ENCODE data around the gene PPP1R12A. TPM values are rescaled to one million over a fixed set of nuclear protein-coding genes. Genes with fewer than 3 reads are reported as not detected.

Gene PPP1R12A
- total and polyA plus RNA-seq, 5 donors from 2014 or later = 91.8 to 153 (median 106) TPM

DNA sequence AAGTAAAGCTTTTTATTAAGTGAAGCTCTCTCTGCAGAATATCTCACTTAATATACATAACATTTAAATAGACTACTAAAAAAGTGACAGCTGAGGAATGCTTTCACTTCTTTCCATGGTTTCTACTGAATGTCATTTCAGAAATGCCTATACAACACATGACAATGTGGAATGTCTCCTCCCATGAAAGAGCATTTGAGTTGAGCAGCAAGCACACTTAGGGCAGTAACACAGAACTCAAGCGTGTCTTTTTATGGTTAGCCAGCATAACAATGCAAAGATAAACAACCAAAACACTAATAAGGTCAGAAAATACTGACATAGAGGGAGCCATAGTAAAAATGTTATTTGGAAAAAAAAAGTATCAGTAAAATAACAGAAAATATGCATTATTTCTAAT is 9.4 kb downstream of the PPP1R12A start:
- Mint-ChIP-seq H3K27ac (no peak overlapping the region), H3K4me3 (peak overlapping the region in 1 of 4 donors; percentile 50), H3K4me1 (peaks cover 46 to 78% (median 60%) of the 10 kb centered on the region in 4 donors), H3K36me3 (peaks cover 5% of the 10 kb centered on the region), H3K9me3 (no peaks in the 10 kb centered on the region), H3K27me3 (no peaks in the 10 kb centered on the region)
- H3K36me3 ChIP-seq (ENCODE audit: control insufficient read depth, insufficient read depth, low read length) = no peaks in the 10 kb centered on the region
- H3K27ac ChIP-seq (ENCODE audit: insufficient read depth, low read length, poor library complexity, severe bottlenecking) = no peak overlapping the region
- ATAC-seq (ENCODE audit: low read depth in 2 of 2) (no peak), DNase-seq (no peak)
- no peaks in the 10 kb centered on the region for H3K27me3 ChIP-seq (ENCODE audit: control insufficient read depth, insufficient read depth, low read length)
- no peaks in the 10 kb centered on the region for H3K9me3 ChIP-seq (ENCODE audit: control insufficient read depth in 2 of 2, low read length in 2 of 2)
- H3K4me3 ChIP-seq (ENCODE audit: low read depth, low read length) = peak overlapping the region; percentile 10
- H3K4me1 ChIP-seq (ENCODE audit: control insufficient read depth, insufficient read depth, low read length, poor library complexity, severe bottlenecking) = peaks cover 55% of the 10 kb centered on the region

DNA sequence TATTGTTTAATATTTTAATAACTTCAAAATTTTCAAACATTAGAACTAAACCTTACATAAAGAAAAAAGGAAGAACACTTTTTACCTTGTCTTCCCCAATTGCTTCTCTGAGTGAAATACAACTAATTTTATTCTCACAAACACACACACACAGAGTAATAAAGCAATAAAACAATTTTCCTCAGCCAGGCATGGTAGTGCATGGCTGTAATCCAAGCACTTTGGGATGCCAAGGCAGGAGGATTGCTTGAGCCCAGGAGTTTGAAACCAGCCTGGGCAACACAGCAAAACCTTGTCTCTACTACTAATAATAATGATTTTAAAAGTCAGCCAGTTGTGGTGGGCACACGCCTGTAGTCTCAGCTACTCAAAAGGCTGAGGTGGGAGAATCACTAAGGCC is 13.1 kb downstream of the PPP1R12A start:
- peak overlapping the region; percentile 8 for H3K4me3 ChIP-seq (ENCODE audit: low read depth, low read length)
- H3K27ac Mint-ChIP-seq = no peak overlapping the region
- ATAC-seq (ENCODE audit: low read depth in 2 of 2) (no peak), DNase-seq (no peak)
- no peaks in the 10 kb centered on the region for H3K9me3 Mint-ChIP-seq
- H3K27me3 ChIP-seq (ENCODE audit: control insufficient read depth, insufficient read depth, low read length) = no peaks in the 10 kb centered on the region
- H3K27me3 Mint-ChIP-seq = no peaks in the 10 kb centered on the region
- no peaks in the 10 kb centered on the region for H3K9me3 ChIP-seq (ENCODE audit: control insufficient read depth in 2 of 2, low read length in 2 of 2)
- no peak overlapping the region for H3K4me3 Mint-ChIP-seq
- H3K36me3 ChIP-seq (ENCODE audit: control insufficient read depth, insufficient read depth, low read length) = no peaks in the 10 kb centered on the region
- peaks cover 39% of the 10 kb centered on the region for H3K4me1 ChIP-seq (ENCODE audit: control insufficient read depth, insufficient read depth, low read length, poor library complexity, severe bottlenecking)
- no peak overlapping the region for H3K27ac ChIP-seq (ENCODE audit: insufficient read depth, low read length, poor library complexity, severe bottlenecking)
- H3K4me1 Mint-ChIP-seq = peaks cover 43 to 81% (median 56%) of the 10 kb centered on the region in 4 donors
- H3K36me3 Mint-ChIP-seq = peaks cover 11% of the 10 kb centered on the region

DNA sequence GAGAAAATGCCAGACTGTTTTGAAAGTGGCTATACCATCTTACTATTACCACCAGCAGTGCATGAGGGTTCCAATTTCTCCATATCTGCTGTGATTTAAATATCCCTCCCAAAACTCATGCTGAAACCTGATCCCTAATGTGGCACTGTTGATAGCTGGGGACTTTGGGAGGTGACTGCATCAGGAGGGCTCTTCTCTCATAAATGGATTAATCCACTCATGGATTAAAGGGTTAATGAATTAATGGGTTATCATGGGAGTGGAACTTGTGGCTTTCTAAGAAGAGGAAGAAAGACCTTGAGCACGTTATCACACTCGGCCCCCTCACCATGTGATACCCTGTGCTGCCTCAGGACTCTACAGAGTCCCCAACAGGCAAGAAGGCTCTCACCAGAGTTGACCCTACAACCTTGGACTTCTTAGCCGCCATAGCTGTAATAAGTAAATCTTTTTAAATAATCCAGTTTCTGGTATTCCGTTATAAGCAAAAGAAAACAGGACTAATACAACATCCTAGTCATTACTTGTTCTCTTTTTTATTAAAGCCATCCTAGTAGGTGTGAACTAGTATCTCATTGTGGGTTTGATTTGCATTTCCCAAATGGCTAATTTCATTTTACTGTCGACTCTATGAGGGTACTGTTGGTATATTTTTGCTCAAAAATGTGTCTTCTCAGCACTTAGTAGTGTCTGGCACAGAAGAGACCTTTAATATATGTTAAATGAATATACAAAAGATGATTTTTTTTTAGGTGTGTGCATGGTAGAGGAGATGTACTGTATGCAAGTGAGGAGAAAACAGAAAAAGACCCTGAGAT is 14.3 kb downstream of the PPP1R12A start:
- H3K27ac ChIP-seq (ENCODE audit: insufficient read depth, low read length, poor library complexity, severe bottlenecking) = no peak overlapping the region
- no peaks in the 10 kb centered on the region for H3K27me3 Mint-ChIP-seq
- H3K4me3 ChIP-seq (ENCODE audit: low read depth, low read length) = no peak overlapping the region
- peak overlapping the region in 2 of 4 donors; percentile 49 to 50 for H3K4me3 Mint-ChIP-seq
- peaks cover 51 to 84% (median 61%) of the 10 kb centered on the region in 4 donors for H3K4me1 Mint-ChIP-seq
- no peaks in the 10 kb centered on the region for H3K9me3 Mint-ChIP-seq
- H3K36me3 ChIP-seq (ENCODE audit: control insufficient read depth, insufficient read depth, low read length) = no peaks in the 10 kb centered on the region
- H3K9me3 ChIP-seq (ENCODE audit: control insufficient read depth in 2 of 2, low read length in 2 of 2) = no peaks in the 10 kb centered on the region
- ATAC-seq (ENCODE audit: low read depth in 2 of 2) (no peak), DNase-seq (no peak)
- H3K27ac Mint-ChIP-seq = no peak overlapping the region
- H3K36me3 Mint-ChIP-seq = peaks cover 11% of the 10 kb centered on the region
- H3K4me1 ChIP-seq (ENCODE audit: control insufficient read depth, insufficient read depth, low read length, poor library complexity, severe bottlenecking) = peaks cover 32% of the 10 kb centered on the region
- H3K27me3 ChIP-seq (ENCODE audit: control insufficient read depth, insufficient read depth, low read length) = no peaks in the 10 kb centered on the region

DNA sequence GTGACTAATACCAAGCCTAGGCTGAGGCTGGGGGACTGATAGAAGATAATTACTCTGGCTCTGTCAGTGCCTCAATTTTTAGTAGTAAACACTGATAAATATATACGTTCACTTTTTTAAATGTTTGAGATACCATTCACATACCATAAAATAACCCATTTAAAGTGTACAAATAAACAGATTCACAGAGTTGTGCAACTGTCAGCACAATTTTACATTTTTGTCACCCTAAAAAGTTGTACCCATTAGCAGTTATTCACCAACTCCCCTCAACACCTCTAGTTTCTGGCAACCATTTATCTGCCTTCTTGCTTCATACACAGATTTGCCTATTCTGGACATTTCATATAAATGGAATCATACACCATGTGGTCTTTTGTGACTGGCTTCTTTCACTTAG is 15.1 kb downstream of the PPP1R12A start:
- ATAC-seq (ENCODE audit: low read depth in 2 of 2) = no peak
- H3K4me1 ChIP-seq (ENCODE audit: control insufficient read depth, insufficient read depth, low read length, poor library complexity, severe bottlenecking) = peaks cover 27% of the 10 kb centered on the region
- H3K27ac ChIP-seq (ENCODE audit: insufficient read depth, low read length, poor library complexity, severe bottlenecking) = no peak overlapping the region
- H3K4me3 ChIP-seq (ENCODE audit: low read depth, low read length) = no peak overlapping the region
- DNase-seq = no peak
- H3K27me3 ChIP-seq (ENCODE audit: control insufficient read depth, insufficient read depth, low read length) = no peaks in the 10 kb centered on the region
- peaks cover 50 to 80% (median 58%) of the 10 kb centered on the region in 4 donors for H3K4me1 Mint-ChIP-seq
- peaks cover 11% of the 10 kb centered on the region for H3K36me3 Mint-ChIP-seq
- no peak overlapping the region for H3K27ac Mint-ChIP-seq
- peak overlapping the region in 1 of 4 donors; percentile 49 for H3K4me3 Mint-ChIP-seq
- no peaks in the 10 kb centered on the region for H3K36me3 ChIP-seq (ENCODE audit: control insufficient read depth, insufficient read depth, low read length)
- no peaks in the 10 kb centered on the region for H3K9me3 ChIP-seq (ENCODE audit: control insufficient read depth in 2 of 2, low read length in 2 of 2)
- no peaks in the 10 kb centered on the region for H3K27me3 Mint-ChIP-seq
- no peaks in the 10 kb centered on the region for H3K9me3 Mint-ChIP-seq

DNA sequence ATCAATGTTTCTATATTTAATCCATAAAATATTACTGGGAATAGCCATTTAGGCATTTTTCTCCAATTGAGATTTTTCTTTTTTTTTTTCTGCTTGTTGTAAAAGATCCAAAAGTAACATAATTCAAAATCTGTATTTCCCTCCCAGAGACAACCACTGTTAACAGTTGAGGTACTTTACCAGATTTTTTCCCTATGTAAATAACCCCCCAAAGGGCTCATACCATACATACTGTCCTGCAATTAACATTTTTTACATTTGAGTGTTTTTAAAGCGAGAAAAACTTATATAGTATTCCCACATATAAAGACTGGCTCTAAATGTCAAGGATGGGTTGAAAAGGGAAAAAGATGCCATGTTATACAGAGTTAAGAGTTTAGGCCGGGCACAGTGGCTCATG is 18.1 kb downstream of the PPP1R12A start:
- peak overlapping the region in 1 of 4 donors; percentile 13 for H3K4me3 Mint-ChIP-seq

DNA sequence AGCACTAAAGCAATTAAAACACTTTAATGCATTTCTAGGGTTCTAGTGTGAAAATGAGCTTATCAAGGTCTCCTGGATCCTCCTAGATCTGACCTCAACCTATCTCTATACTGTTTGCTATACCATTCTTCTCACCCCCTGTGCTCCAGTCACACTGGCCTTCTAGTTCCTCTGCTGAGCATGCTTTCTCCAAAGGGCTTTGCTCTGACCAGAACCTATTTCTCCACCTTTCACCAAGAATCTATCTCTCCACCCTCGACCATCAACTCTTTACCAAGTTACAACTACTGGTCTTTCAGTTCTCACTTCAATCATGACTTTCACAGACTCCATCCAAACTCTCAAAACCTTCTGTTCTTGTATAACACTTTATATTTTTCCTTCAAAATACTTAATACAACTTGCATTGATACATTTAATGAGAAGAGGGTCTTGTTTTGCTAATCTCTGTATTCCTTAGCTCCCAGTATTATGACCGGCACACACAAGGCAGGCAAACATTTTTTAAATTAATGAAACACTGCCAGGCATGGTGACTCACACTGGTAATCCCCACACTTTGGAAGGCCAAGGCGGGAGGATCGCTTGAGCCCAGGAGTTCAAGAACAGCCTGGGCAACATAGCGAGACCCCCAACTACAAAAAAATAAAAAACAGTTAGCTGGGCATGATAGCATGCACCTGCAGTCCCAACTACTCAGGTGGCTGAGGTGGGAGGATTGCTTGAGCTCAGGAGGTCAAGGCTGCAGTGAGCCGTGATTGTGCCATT is 22.8 kb downstream of the PPP1R12A start:
- H3K36me3 ChIP-seq (ENCODE audit: control insufficient read depth, insufficient read depth, low read length) = peaks cover 6% of the 10 kb centered on the region
- DNase-seq (no peak), ATAC-seq (ENCODE audit: low read depth in 2 of 2) (no peak)
- no peaks in the 10 kb centered on the region for H3K27me3 ChIP-seq (ENCODE audit: control insufficient read depth, insufficient read depth, low read length)
- H3K9me3 Mint-ChIP-seq = no peaks in the 10 kb centered on the region
- H3K4me1 Mint-ChIP-seq = peaks cover 57 to 82% (median 64%) of the 10 kb centered on the region in 4 donors
- no peak overlapping the region for H3K27ac ChIP-seq (ENCODE audit: insufficient read depth, low read length, poor library complexity, severe bottlenecking)
- H3K4me1 ChIP-seq (ENCODE audit: control insufficient read depth, insufficient read depth, low read length, poor library complexity, severe bottlenecking) = peaks cover 24% of the 10 kb centered on the region
- H3K9me3 ChIP-seq (ENCODE audit: control insufficient read depth in 2 of 2, low read length in 2 of 2) = no peaks in the 10 kb centered on the region
- H3K36me3 Mint-ChIP-seq = no peaks in the 10 kb centered on the region
- H3K27me3 Mint-ChIP-seq = no peaks in the 10 kb centered on the region
- H3K4me3 Mint-ChIP-seq = peak overlapping the region in 3 of 4 donors; percentile 17 to 62 (median 18)
- no peak overlapping the region for H3K4me3 ChIP-seq (ENCODE audit: low read depth, low read length)
- peak overlapping the region in 2 of 3 donors; percentile 6 to 56 for H3K27ac Mint-ChIP-seq

More for the DNA sequence above, 18.1 kb downstream of the PPP1R12A start:
- Histone ChIP-seq H3K4me3 (ENCODE audit: low read depth, low read length) (peak overlapping the region; percentile 29), H3K4me1 (ENCODE audit: control insufficient read depth, insufficient read depth, low read length, poor library complexity, severe bottlenecking) (peaks cover 31% of the 10 kb centered on the region), H3K27me3 (ENCODE audit: control insufficient read depth, insufficient read depth, low read length) (no peaks in the 10 kb centered on the region), H3K27ac (ENCODE audit: insufficient read depth, low read length, poor library complexity, severe bottlenecking) (no peak overlapping the region), H3K9me3 (ENCODE audit: control insufficient read depth in 2 of 2, low read length in 2 of 2) (no peaks in the 10 kb centered on the region), H3K36me3 (ENCODE audit: control insufficient read depth, insufficient read depth, low read length) (no peaks in the 10 kb centered on the region)
- DNase-seq (no peak), ATAC-seq (ENCODE audit: low read depth in 2 of 2) (no peak)
- Mint-ChIP-seq H3K27me3 (no peaks in the 10 kb centered on the region), H3K4me1 (peaks cover 62 to 87% (median 65%) of the 10 kb centered on the region in 4 donors), H3K27ac (peak overlapping the region in 2 of 3 donors; percentile 0 to 27), H3K9me3 (no peaks in the 10 kb centered on the region), H3K36me3 (peaks cover 7% of the 10 kb centered on the region)

DNA sequence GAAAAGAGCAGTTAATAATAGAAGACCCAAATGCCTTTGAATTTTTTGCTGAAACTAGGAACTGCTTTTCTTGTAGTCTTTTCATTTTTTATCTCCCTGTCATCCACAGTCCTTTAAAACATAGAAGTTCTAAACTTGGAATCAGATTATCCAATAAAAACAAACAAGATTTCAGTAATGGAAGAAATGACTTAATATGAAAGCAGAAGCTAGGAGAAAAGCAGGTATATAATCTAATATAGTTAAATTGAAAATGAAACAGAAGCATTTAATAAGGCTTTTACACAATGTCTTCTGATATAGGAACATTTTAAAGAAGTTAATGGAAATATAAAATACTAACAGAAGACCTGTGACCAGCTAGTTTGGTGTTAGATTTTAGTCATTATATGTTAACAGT is 26.5 kb downstream of the PPP1R12A start:
- H3K36me3 ChIP-seq (ENCODE audit: control insufficient read depth, insufficient read depth, low read length) = peaks cover 6% of the 10 kb centered on the region
- Mint-ChIP-seq H3K9me3 (no peaks in the 10 kb centered on the region), H3K4me3 (peak overlapping the region in 1 of 4 donors; percentile 4), H3K27me3 (no peaks in the 10 kb centered on the region), H3K27ac (no peak overlapping the region), H3K36me3 (no peaks in the 10 kb centered on the region), H3K4me1 (peaks cover 53 to 79% (median 63%) of the 10 kb centered on the region in 4 donors)
- no peak overlapping the region for H3K4me3 ChIP-seq (ENCODE audit: low read depth, low read length)
- H3K27ac ChIP-seq (ENCODE audit: insufficient read depth, low read length, poor library complexity, severe bottlenecking) = peak overlapping the region; percentile 38
- peaks cover 25% of the 10 kb centered on the region for H3K4me1 ChIP-seq (ENCODE audit: control insufficient read depth, insufficient read depth, low read length, poor library complexity, severe bottlenecking)
- ATAC-seq (ENCODE audit: low read depth in 2 of 2) (no peak), DNase-seq (no peak)
- no peaks in the 10 kb centered on the region for H3K27me3 ChIP-seq (ENCODE audit: control insufficient read depth, insufficient read depth, low read length)
- H3K9me3 ChIP-seq (ENCODE audit: control insufficient read depth in 2 of 2, low read length in 2 of 2) = no peaks in the 10 kb centered on the region

Data from CD4-positive, CD25-positive, alpha-beta regulatory T cell (primary cell).